ENCODE results near the gene GLO1. TPM values are rescaled to one million over a fixed set of nuclear protein-coding genes. Genes with fewer than 3 reads are reported as not detected.
"Not testable (repeated sequence)": the region's sequence is repeated elsewhere in the genome, so short reads cannot be mapped to it uniquely, and the experiment has no call there.

GLO1 gene
- total RNA-seq, 8 experiments from 2014 or later: 64.4 to 157 (median 100) TPM

DNA sequence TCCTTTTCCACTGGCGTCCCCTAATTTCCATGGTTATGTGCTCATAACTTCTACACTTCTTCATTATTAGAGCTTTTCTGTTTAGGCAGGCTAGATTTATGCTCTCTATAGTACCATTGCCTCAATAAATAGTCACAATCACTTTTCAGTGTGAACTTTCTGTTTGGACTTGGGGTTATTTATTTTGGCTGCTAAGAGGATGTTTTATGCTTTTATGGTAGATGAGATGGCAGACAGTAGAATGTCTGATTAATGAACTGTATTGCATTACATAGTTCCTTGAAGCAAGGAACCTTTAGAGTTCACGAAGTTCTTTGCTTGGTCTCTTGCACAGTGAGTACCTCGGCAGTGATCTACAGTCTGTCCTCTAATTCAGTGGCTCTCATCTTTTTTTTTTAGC is 19.1 kb upstream of the GLO1 start:
- H3K27ac ChIP-seq: no peak overlapping the region
- 0 to 100% (median 70%) methylated on average over 1 to 3 of the region's 3 CpGs for WGBS, 10 experiments
- in situ Hi-C loops (cut with MboI; ENCODE audit: low pct_unique_long_range_greater_than_20kb in 2 of 9, low sequenced_read_pairs in 9 of 9, unreplicated experiment in 9 of 9): no loop called here
- H3K4me1 ChIP-seq (replicated peaks in 1 of 2): peaks cover 0 to 7% of the 10 kb centered on the region in 2 donors
- peak in 1 of 8 experiments; percentile 69 for ATAC-seq (replicated peaks in 6 of 8)
- no peak overlapping the region for H3K4me3 ChIP-seq

GRCh38 chr6:38720295-38720694 is 17.4 kb upstream of the GLO1 start:
- in situ Hi-C loops (cut with MboI; ENCODE audit: low pct_unique_long_range_greater_than_20kb in 2 of 9, low sequenced_read_pairs in 9 of 9, unreplicated experiment in 9 of 9): no loop called here
- H3K4me3 ChIP-seq: no peak overlapping the region
- 0 to 20% (median 16%) methylated on average over 1 to 2 of the region's 2 CpGs; no CpG with 5 or more reads in 6 of the 10 experiments for WGBS, 10 experiments
- H3K27ac ChIP-seq: no peak overlapping the region
- H3K4me1 ChIP-seq (replicated peaks in 1 of 2): peaks cover 0 to under 1% of the 10 kb centered on the region in 2 donors
- ATAC-seq (replicated peaks in 6 of 8): no peak

DNA sequence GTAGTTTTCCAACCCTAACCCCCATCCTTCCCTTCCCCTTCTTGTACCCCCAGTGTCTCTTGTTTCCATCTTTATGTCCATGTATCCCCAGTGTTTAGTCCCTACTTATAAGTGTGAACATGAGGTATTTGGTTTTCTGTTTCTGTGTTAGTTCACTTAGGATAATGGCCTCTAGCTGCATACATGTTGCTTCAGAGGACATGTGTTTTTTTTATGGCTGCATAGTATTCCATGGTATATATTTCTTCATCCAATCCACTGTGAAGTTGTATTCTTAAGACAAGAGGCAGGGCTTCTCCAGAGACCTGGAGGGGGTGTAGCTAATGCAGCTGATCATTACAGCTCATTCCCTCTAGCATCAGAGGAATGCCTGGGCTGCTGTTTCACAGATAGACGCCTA is 16.4 kb upstream of the GLO1 start:
- no peak overlapping the region for H3K4me3 ChIP-seq
- no peak for ATAC-seq (replicated peaks in 6 of 8)
- no peak overlapping the region for H3K27ac ChIP-seq
- H3K4me1 ChIP-seq (replicated peaks in 1 of 2): no peaks in the 10 kb centered on the region
- 0 to 100% (median 78%) methylated on average over 1 of the region's 1 CpG; no CpG with 5 or more reads in 3 of the 10 experiments for WGBS, 10 experiments
- in situ Hi-C loops (cut with MboI; ENCODE audit: low pct_unique_long_range_greater_than_20kb in 2 of 9, low sequenced_read_pairs in 9 of 9, unreplicated experiment in 9 of 9): no loop called here

DNA sequence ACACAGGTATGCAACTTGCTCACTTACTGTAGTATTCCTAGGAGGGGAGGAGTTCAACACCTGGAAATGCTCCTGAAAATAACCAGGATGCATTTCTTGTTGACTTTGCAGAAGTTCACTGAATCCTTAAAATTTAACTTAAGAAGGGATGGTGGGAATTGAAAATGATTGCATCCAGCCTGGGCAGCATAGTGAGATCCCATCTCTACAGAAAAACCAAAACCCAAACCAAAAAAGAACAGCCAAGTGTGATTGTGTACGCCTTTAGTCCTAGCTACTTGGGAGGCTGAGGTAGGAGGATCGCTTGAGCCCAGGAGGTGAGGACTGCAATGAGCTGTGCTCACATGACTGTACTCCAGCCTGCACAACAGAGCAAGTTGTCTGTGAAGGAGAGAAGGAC is 13.9 kb upstream of the GLO1 start:
- WGBS, 10 experiments: 50 to 100% (median 83%) methylated on average over 1 to 2 of the region's 2 CpGs; no CpG with 5 or more reads in 5 of the 10 experiments
- ATAC-seq (replicated peaks in 6 of 8): no peak

GRCh38 chr6:38715016-38715689 is 12.2 kb upstream of the GLO1 start, which contains the start of gene DNAH8:
TSS of gene DNAH8 (plus strand) at chr6:38715311. CDS start at chr6:38722810, 7,499 bp downstream.
- in situ Hi-C loops (cut with MboI; ENCODE audit: low pct_unique_long_range_greater_than_20kb in 2 of 9, low sequenced_read_pairs in 9 of 9, unreplicated experiment in 9 of 9): no loop called here
- ATAC-seq (replicated peaks in 6 of 8): peak in 6 of 8 experiments; percentile 20 to 71 (median 50)
- 7 to 40% (median 20%) methylated on average over 2 to 14 of the region's 44 CpGs; no CpG with 5 or more reads in 3 of the 10 experiments for WGBS, 10 experiments
- peak within 1 kb of the TSS in 3 of 5 donors; percentile 7 to 22 (median 20) for H3K4me3 ChIP-seq
- H3K4me1 ChIP-seq (replicated peaks in 1 of 2): no peaks in the 10 kb centered on the region
- no peak within 1 kb of the TSS for H3K27ac ChIP-seq

More for the DNA sequence above, 13.9 kb upstream of the GLO1 start:
- Histone ChIP-seq H3K27ac (no peak overlapping the region), H3K4me1 (replicated peaks in 1 of 2) (no peaks in the 10 kb centered on the region), H3K4me3 (no peak overlapping the region)
- in situ Hi-C loops (cut with MboI; ENCODE audit: low pct_unique_long_range_greater_than_20kb in 2 of 9, low sequenced_read_pairs in 9 of 9, unreplicated experiment in 9 of 9): no loop called here

DNA sequence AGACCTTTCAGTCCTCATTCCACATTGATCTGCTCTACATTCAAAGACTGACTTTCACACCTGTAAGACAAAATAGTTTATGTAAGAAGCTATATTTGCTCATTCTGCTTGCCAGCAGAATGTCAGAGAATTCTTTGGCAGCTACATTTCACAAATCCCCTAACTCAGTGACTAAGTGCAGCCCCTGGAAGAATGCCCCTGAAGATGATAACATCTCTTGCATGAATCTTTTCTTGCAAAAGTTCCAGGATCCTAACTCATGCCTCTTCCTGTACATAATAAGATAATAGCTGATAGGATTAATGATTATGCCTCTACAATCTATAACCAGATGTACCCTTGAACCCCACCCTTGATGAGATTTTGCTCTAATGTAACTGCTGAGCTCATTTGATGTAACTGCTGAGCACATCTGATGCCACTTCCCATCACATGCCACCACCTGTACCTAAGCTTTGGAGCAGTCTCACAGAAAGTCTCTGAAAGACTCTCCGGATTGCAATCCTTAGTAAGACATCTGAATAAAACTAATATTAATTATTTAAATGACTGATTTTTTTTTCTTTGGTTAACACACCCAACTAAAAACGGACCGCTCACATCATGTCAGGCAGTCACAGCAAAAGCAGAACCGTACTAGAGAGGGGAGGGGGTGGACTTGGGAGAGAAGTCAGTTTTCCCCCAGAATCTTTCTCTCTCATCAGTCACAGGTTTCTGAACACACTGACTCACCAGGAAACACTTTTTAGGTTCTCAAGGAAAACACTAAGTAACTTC is 11.5 kb upstream of the GLO1 start:
- no peak for ATAC-seq (replicated peaks in 6 of 8)
- H3K4me3 ChIP-seq: no peak overlapping the region
- in situ Hi-C loops (cut with MboI; ENCODE audit: low pct_unique_long_range_greater_than_20kb in 2 of 9, low sequenced_read_pairs in 9 of 9, unreplicated experiment in 9 of 9): no loop called here
- H3K27ac ChIP-seq: no peak overlapping the region
- no peaks in the 10 kb centered on the region for H3K4me1 ChIP-seq (replicated peaks in 1 of 2)
- 22 to 84% (median 48%) methylated on average over 1 to 4 of the region's 4 CpGs; no CpG with 5 or more reads in 3 of the 10 experiments for WGBS, 10 experiments

- Histone ChIP-seq H3K4me3 (no peak overlapping the region), H3K4me1 (replicated peaks in 1 of 2) (no peaks in the 10 kb centered on the region), H3K27ac (no peak overlapping the region)
- WGBS, 10 experiments: 8 to 67% (median 60%) methylated on average over 2 to 6 of the region's 6 CpGs; no CpG with 5 or more reads in 3 of the 10 experiments
- no peak for ATAC-seq (replicated peaks in 6 of 8)
- in situ Hi-C loops (cut with MboI; ENCODE audit: low pct_unique_long_range_greater_than_20kb in 2 of 9, low sequenced_read_pairs in 9 of 9, unreplicated experiment in 9 of 9): no loop called here
Observed at GRCh38 chr6:38713812-38714211, 10.9 kb upstream of the GLO1 start.

DNA sequence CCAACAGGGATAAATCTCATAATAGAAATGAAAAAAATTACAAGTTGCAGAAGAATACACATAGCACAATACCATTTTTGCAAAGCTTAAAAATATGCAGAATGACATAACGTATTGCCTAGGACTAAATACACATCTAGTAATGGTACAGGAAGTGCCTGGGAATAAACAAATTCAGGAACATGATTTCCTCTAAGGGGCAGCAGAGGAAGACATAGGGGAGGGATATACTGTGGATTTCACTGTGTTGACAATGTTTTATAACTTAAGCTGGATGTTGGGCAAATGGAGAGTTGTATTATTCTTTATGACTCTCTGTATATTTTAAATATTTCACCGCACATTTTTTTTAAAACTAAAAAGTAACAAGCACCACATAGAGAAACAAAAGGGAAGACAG is 5.6 kb upstream of the GLO1 start:
- in situ Hi-C loops (cut with MboI; ENCODE audit: low pct_unique_long_range_greater_than_20kb in 2 of 9, low sequenced_read_pairs in 9 of 9, unreplicated experiment in 9 of 9): no loop called here
- Histone ChIP-seq H3K4me1 (replicated peaks in 1 of 2) (no peaks in the 10 kb centered on the region), H3K4me3 (no peak overlapping the region), H3K27ac (no peak overlapping the region)
- 8 to 100% (median 78%) methylated on average over 1 to 2 of the region's 2 CpGs for WGBS, 10 experiments
- ATAC-seq (replicated peaks in 6 of 8): peak in 1 of 8 experiments; percentile 75

GRCh38 chr6:38705924-38706323 is 3.0 kb upstream of the GLO1 start:
- Histone ChIP-seq H3K4me1 (replicated peaks in 1 of 2) (peaks cover 0 to 7% of the 10 kb centered on the region in 2 donors), H3K27ac (no peak overlapping the region), H3K4me3 (no peak overlapping the region)
- 30 to 100% (median 81%) methylated on average over 1 to 2 of the region's 2 CpGs; no CpG with 5 or more reads in 2 of the 10 experiments for WGBS, 10 experiments
- no peak for ATAC-seq (replicated peaks in 6 of 8)
- in situ Hi-C loops (cut with MboI; ENCODE audit: low pct_unique_long_range_greater_than_20kb in 2 of 9, low sequenced_read_pairs in 9 of 9, unreplicated experiment in 9 of 9): no loop called here

GRCh38 chr6:38703949-38704590 is 1.1 kb upstream of the GLO1 start:
- Histone ChIP-seq H3K4me1 (replicated peaks in 1 of 2) (peaks cover 0 to 7% of the 10 kb centered on the region in 2 donors), H3K27ac (no peak overlapping the region), H3K4me3 (no peak overlapping the region)
- ATAC-seq (replicated peaks in 6 of 8): no peak
- in situ Hi-C loops (cut with MboI; ENCODE audit: low pct_unique_long_range_greater_than_20kb in 2 of 9, low sequenced_read_pairs in 9 of 9, unreplicated experiment in 9 of 9): no loop called here
- WGBS, 10 experiments: 53 to 100% (median 92%) methylated on average over 1 to 4 of the region's 5 CpGs; no CpG with 5 or more reads in 1 of the 10 experiments

GRCh38 chr6:38701551-38701950 is 1.4 kb downstream of the GLO1 start:
- H3K4me1 ChIP-seq (replicated peaks in 1 of 2): peaks cover 0 to 7% of the 10 kb centered on the region in 2 donors
- in situ Hi-C loops (cut with MboI; ENCODE audit: low pct_unique_long_range_greater_than_20kb in 2 of 9, low sequenced_read_pairs in 9 of 9, unreplicated experiment in 9 of 9): no loop called here
- no peak overlapping the region for H3K4me3 ChIP-seq
- no peak overlapping the region for H3K27ac ChIP-seq
- WGBS, 10 experiments: 40 to 100% (median 90%) methylated on average over 1 to 3 of the region's 3 CpGs; no CpG with 5 or more reads in 3 of the 10 experiments
- no peak for ATAC-seq (replicated peaks in 6 of 8)

DNA sequence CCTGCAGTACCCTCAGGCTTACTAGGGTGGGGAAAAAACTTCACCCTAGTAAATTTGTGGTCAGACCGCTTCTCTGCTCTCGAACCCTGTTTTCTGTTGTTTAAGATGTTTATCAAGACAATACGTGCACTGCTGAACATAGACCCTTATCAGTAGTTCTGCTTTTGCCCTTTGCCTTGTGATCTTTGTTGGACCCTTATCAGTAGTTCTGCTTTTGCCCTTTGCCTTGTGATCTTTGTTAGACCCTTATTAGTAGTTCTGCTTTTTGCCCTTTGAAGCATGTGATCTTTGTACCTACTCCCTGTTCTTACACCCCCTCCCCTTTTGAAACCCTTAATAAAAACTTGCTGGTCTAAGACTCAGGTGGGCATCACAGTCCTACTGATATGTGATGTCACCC is 3.2 kb downstream of the GLO1 start:
- ATAC-seq (replicated peaks in 6 of 8); H3K4me1 ChIP-seq (replicated peaks in 1 of 2); in situ Hi-C loops (cut with MboI; ENCODE audit: low pct_unique_long_range_greater_than_20kb in 2 of 9, low sequenced_read_pairs in 9 of 9, unreplicated experiment in 9 of 9); H3K4me3 ChIP-seq; H3K27ac ChIP-seq: not testable (repeated sequence)
- 83 to 100% (median 86%) methylated on average over 1 to 2 of the region's 3 CpGs; no CpG with 5 or more reads in 7 of the 10 experiments for WGBS, 10 experiments

DNA sequence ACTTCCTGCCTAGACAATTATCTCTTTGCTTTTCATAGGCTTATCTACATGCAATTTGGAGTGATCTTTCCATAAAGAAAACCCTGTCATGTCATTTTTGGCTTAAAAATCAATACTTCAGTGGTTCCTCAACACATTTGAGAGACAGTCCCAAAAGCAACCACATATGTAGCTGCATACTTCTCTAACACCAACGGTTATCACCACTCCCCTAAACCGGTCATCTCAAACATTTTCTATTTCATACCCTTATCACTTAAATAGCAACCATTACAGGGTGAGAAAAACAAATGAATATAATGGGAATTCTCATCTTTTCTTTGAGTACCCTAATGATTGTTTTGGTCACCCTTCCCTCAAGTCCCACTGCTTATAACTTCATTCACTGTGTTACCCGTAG is 5.1 kb downstream of the GLO1 start:
- no peak overlapping the region for H3K27ac ChIP-seq
- 57 to 100% (median 79%) methylated on average over 1 to 3 of the region's 3 CpGs for WGBS, 10 experiments
- in situ Hi-C loops (cut with MboI; ENCODE audit: low pct_unique_long_range_greater_than_20kb in 2 of 9, low sequenced_read_pairs in 9 of 9, unreplicated experiment in 9 of 9): no loop called here
- no peak overlapping the region for H3K4me3 ChIP-seq
- ATAC-seq (replicated peaks in 6 of 8): no peak
- peaks cover 0 to 7% of the 10 kb centered on the region in 2 donors for H3K4me1 ChIP-seq (replicated peaks in 1 of 2)

Measured in motor neuron (in vitro differentiated cells).